ENCODE data around the gene TDRD5.

DNA sequence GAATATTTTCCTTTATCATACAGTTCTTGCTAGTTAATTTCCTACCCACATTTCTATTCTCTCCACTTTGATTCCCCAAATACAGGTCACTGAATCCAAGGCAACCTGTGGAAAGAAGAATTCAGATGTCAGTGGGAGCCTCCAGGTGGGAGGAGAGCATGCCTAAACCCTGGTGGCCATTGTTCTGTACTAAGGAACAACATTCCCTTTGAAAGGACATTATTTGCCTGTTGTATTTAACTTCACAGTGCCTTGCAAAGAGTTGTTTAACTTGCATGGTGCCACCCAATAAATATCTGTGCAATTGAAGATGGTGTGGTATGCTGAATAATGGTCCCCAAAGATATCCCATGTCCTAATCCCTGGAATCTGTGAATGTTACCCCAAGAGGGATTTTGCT, 37.2 kb upstream of the TDRD5 start:
- TF ChIP-seq, protein P1, sequence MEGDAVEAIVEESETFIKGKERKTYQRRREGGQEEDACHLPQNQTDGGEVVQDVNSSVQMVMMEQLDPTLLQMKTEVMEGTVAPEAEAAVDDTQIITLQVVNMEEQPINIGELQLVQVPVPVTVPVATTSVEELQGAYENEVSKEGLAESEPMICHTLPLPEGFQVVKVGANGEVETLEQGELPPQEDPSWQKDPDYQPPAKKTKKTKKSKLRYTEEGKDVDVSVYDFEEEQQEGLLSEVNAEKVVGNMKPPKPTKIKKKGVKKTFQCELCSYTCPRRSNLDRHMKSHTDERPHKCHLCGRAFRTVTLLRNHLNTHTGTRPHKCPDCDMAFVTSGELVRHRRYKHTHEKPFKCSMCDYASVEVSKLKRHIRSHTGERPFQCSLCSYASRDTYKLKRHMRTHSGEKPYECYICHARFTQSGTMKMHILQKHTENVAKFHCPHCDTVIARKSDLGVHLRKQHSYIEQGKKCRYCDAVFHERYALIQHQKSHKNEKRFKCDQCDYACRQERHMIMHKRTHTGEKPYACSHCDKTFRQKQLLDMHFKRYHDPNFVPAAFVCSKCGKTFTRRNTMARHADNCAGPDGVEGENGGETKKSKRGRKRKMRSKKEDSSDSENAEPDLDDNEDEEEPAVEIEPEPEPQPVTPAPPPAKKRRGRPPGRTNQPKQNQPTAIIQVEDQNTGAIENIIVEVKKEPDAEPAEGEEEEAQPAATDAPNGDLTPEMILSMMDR (conservative IDR thresholded peaks at IDR 0.05 in 1 of 2, IDR thresholded peaks at IDR 0.05 in 1 of 2; ENCODE audit: low read depth in 1 of 2, low read length in 2 of 2): no peak
- no peak for TF ChIP-seq EZH2 (IDR thresholded peaks at IDR 0.05; ENCODE audit: low read length, missing control alignments)

All from fibroblast of lung (primary cell).